Activated naive CD4-positive, alpha-beta T cell treated with anti-CD3 and anti-CD28 coated beads, Interleukin-2, amount 50 U/mL, for 72 hours (primary cell): ENCODE results near the gene UBA52. TPM values are rescaled to one million over a fixed set of nuclear protein-coding genes. Genes with fewer than 3 reads are reported as not detected.

Experiments used
- ATAC-seq, 2 donors: fragments of 150-1000 bp; cut with Tn5 transposase; 2 replicates each; pipeline ENCODE4 v1.10.0; 2021; ENCODE audit warnings: mild to moderate bottlenecking in 2 of 2, moderate library complexity in 2 of 2
- DNase-seq, 2 donors: peaks; one replicate each; pipeline ENCODE4 v3.0.0; 2021 to 2022; ENCODE audit warnings: low spot score in 2 of 2
- H3K27ac Mint-ChIP-seq, 2 donors: one replicate each; pipeline ENCODE4 v1.8.0; 2022; ENCODE audit warnings: mild to moderate bottlenecking in 2 of 2, mixed read lengths in 2 of 2
- H3K36me3 Mint-ChIP-seq, 2 donors: one replicate each; pipeline ENCODE4 v1.8.0; 2022; ENCODE audit warnings: mixed read lengths in 2 of 2
- H3K9me3 Mint-ChIP-seq, 2 donors: one replicate each; pipeline ENCODE4 v1.8.0; 2022; ENCODE audit warnings: mixed read lengths in 2 of 2
- total RNA-seq, 2 donors: library from RNA; stranded (reverse); gene quantifications; one replicate each; pipeline ENCODE4 v1.2.3, GENCODE V29; 2022

The UBA52 gene
- total RNA-seq, 2 donors from 2014 or later, result 1,677 to 1,782 TPM

GRCh38 chr19:18609717-18610051, 38.0 kb downstream of the UBA52 start:
- Mint-ChIP-seq H3K9me3 (no peaks in the 10 kb centered on the region), H3K36me3 (no peaks in the 10 kb centered on the region), H3K27ac (no peak overlapping the region)
- DNase-seq (no peak), ATAC-seq (no peak)

- Mint-ChIP-seq H3K36me3 (no peaks in the 10 kb centered on the region), H3K27ac (no peak overlapping the region), H3K9me3 (no peaks in the 10 kb centered on the region)
- ATAC-seq (no peak), DNase-seq (no peak)
Observed at GRCh38 chr19:18610245-18610555, 38.5 kb downstream of the UBA52 start.

- H3K9me3 Mint-ChIP-seq, result no peaks in the 10 kb centered on the region
- DNase-seq (no peak), ATAC-seq (no peak)
- H3K27ac Mint-ChIP-seq, result no peak overlapping the region
- no peaks in the 10 kb centered on the region for H3K36me3 Mint-ChIP-seq
Observed at GRCh38 chr19:18610556-18611326, 39.1 kb downstream of the UBA52 start.

- peak in 1 of 2 donors; percentile 22 for ATAC-seq
- H3K36me3 Mint-ChIP-seq, result no peaks in the 10 kb centered on the region
- H3K27ac Mint-ChIP-seq, result no peak overlapping the region
- H3K9me3 Mint-ChIP-seq, result no peaks in the 10 kb centered on the region
- DNase-seq, result no peak
Observed at GRCh38 chr19:18611327-18612050, 39.8 kb downstream of the UBA52 start.

GRCh38 chr19:18612051-18612771, 40.6 kb downstream of the UBA52 start:
- DNase-seq (no peak), ATAC-seq (peak in 1 of 2 donors; percentile 10)
- Mint-ChIP-seq H3K27ac (no peak overlapping the region), H3K36me3 (no peaks in the 10 kb centered on the region), H3K9me3 (no peaks in the 10 kb centered on the region)

- no peaks in the 10 kb centered on the region for H3K36me3 Mint-ChIP-seq
- DNase-seq, result no peak
- ATAC-seq, result peak; percentile 28 to 67
Observed at GRCh38 chr19:18612772-18613588, 41.3 kb downstream of the UBA52 start, which contains the start of gene TMEM59L. Gene TMEM59L, plus strand, starts transcription at chr19:18612870. Its CDS starts 89 bp downstream, at chr19:18612959.

GRCh38 chr19:18613589-18614234, 42.1 kb downstream of the UBA52 start:
- DNase-seq (no peak), ATAC-seq (no peak)
- Mint-ChIP-seq H3K27ac (no peak overlapping the region), H3K36me3 (no peaks in the 10 kb centered on the region), H3K9me3 (no peaks in the 10 kb centered on the region)

More at GRCh38 chr19:18612772-18613588, 41.3 kb downstream of the UBA52 start, which contains the start of gene TMEM59L:
- Mint-ChIP-seq H3K9me3 (no peaks in the 10 kb centered on the region), H3K27ac (no peak within 1 kb of the TSS)

GRCh38 chr19:18616023-18616422, 44.4 kb downstream of the UBA52 start:
- H3K36me3 Mint-ChIP-seq, result no peaks in the 10 kb centered on the region
- no peak for DNase-seq
- H3K27ac Mint-ChIP-seq, result peak overlapping the region in 1 of 2 donors; percentile 68
- H3K9me3 Mint-ChIP-seq, result no peaks in the 10 kb centered on the region
- no peak for ATAC-seq

- Mint-ChIP-seq H3K9me3 (no peaks in the 10 kb centered on the region), H3K27ac (no peak overlapping the region), H3K36me3 (no peaks in the 10 kb centered on the region)
- ATAC-seq (no peak), DNase-seq (no peak)
Observed at GRCh38 chr19:18617562-18617961, 45.9 kb downstream of the UBA52 start.

GRCh38 chr19:18618236-18618635, 46.6 kb downstream of the UBA52 start:
- ATAC-seq (no peak), DNase-seq (no peak)
- Mint-ChIP-seq H3K27ac (no peak overlapping the region), H3K9me3 (no peaks in the 10 kb centered on the region), H3K36me3 (no peaks in the 10 kb centered on the region)

- no peak overlapping the region for H3K27ac Mint-ChIP-seq
- no peaks in the 10 kb centered on the region for H3K36me3 Mint-ChIP-seq
- ATAC-seq, result no peak
- no peak for DNase-seq
- no peaks in the 10 kb centered on the region for H3K9me3 Mint-ChIP-seq
Observed at GRCh38 chr19:18620311-18620710, 48.7 kb downstream of the UBA52 start.

- H3K36me3 Mint-ChIP-seq, result no peaks in the 10 kb centered on the region
- ATAC-seq, result no peak
- no peaks in the 10 kb centered on the region for H3K9me3 Mint-ChIP-seq
- H3K27ac Mint-ChIP-seq, result no peak overlapping the region
- DNase-seq, result no peak
Observed at GRCh38 chr19:18620902-18621301, 49.2 kb downstream of the UBA52 start.

- Mint-ChIP-seq H3K9me3 (no peaks in the 10 kb centered on the region), H3K36me3 (no peaks in the 10 kb centered on the region), H3K27ac (no peak overlapping the region)
- no peak for ATAC-seq
- no peak for DNase-seq
Observed at GRCh38 chr19:18626906-18627305, 55.2 kb downstream of the UBA52 start.
